Endothelial cell of umbilical vein (primary cell): ENCODE results near the gene SMIM44. TPM values are rescaled to one million over a fixed set of nuclear protein-coding genes. Genes with fewer than 3 reads are reported as not detected.

Experiments used
- BruUV-seq: library from RNA; stranded (reverse); fragments of 400-500 nt; replicated peaks from 2 replicates; lab custom pipeline; 2021; lab: Mats Ljungman, UMichigan
- CTCF ChIA-PET: fragments of 300-600, 350-600 bp; sonication (Branson Sonifier 250); formaldehyde crosslinking; loops from one replicate; lab custom pipeline; 2021; ENCODE audit warnings: antibody characterized with exemption, inconsistent platforms; lab: Charles Lee
- POLR2A ChIA-PET: fragments of 300-600, 350-600 bp; sonication (Branson Sonifier 250); formaldehyde crosslinking; loops from one replicate; lab custom pipeline; 2021; ENCODE audit warnings: antibody characterized with exemption, inconsistent platforms; lab: Charles Lee
- DNase-seq: peaks from one replicate; pipeline ENCODE4 v3.0.0-alpha.2; 2011; ENCODE audit warnings: low read depth, low spot score
- FAIRE-seq: peaks from 2 replicates; lab custom pipeline; 2011; peaks lifted over from hg19 to GRCh38; lab: Jason Lieb, UNC
- H2AFZ ChIP-seq: 2 replicates; pipeline ENCODE4 v1.6.0; 2012; ENCODE audit warnings: low read depth, low read length, control low read depth, inconsistent platforms
- H3K27ac ChIP-seq: 2 replicates; pipeline ENCODE4 v1.5.1; 2011; ENCODE audit warnings: low read depth, mild to moderate bottlenecking, control low read depth, low read length, moderate library complexity; ENCODE audit not compliant: insufficient read depth
- H3K27me3 ChIP-seq, 2 experiments: 2 replicates each; pipeline versions ENCODE4 v1.6.0 to v1.6.1; 2011; ENCODE audit warnings: low read length in 2 of 2, mixed read lengths in 1 of 2; ENCODE audit not compliant: control insufficient read depth in 2 of 2, insufficient read depth in 2 of 2
- H3K36me3 ChIP-seq, 2 experiments: 2 replicates in 1 of 2; 3 replicates in 1 of 2; pipeline ENCODE4 v1.5.1; 2011; ENCODE audit warnings: low read length in 2 of 2, mild to moderate bottlenecking in 1 of 2, moderate library complexity in 1 of 2; ENCODE audit not compliant: control insufficient read depth in 2 of 2, insufficient read depth in 2 of 2; ENCODE audit errors: extremely low read depth in 1 of 2
- H3K4me1 ChIP-seq: 3 replicates; pipeline ENCODE4 v1.5.1; 2011; ENCODE audit warnings: mild to moderate bottlenecking, low read length; ENCODE audit not compliant: control insufficient read depth, insufficient read depth; ENCODE audit errors: extremely low read depth
- H3K4me2 ChIP-seq: 2 replicates; pipeline ENCODE4 v1.6.1; 2011; ENCODE audit warnings: low read length, control low read depth, mixed read lengths; ENCODE audit not compliant: insufficient read depth
- H3K4me3 ChIP-seq, 3 experiments: fragments of 200-600 bp in 1 of 3; sonication (generic), shearing (Covaris generic) in 1 of 3; replicated peaks in 1 of 3; 2 replicates each; pipeline ENCODE4 v1.5.1; 2011 to 2016; ENCODE audit warnings: control low read depth in 3 of 3, low read length in 3 of 3, mild to moderate bottlenecking in 2 of 3, inconsistent platforms in 1 of 3, low read depth in 1 of 3, moderate library complexity in 1 of 3; ENCODE audit not compliant: insufficient read depth in 1 of 3
- H3K79me2 ChIP-seq: 2 replicates; pipeline ENCODE4 v1.6.0; 2012; ENCODE audit warnings: low read length, inconsistent platforms; ENCODE audit not compliant: control insufficient read depth, insufficient read depth
- H3K9ac ChIP-seq: replicated peaks from 2 replicates; pipeline ENCODE3; 2011; ENCODE audit warnings: low read length, control low read depth; ENCODE audit not compliant: insufficient read depth; ENCODE audit errors: extremely low read depth
- H3K9me1 ChIP-seq: replicated peaks from 3 replicates; pipeline ENCODE4 v1.6.0; 2011; ENCODE audit warnings: mild to moderate bottlenecking, low read length; ENCODE audit not compliant: control insufficient read depth, insufficient read depth; ENCODE audit errors: extremely low read depth
- H3K9me3 ChIP-seq: replicated peaks from 2 replicates; pipeline ENCODE4 v1.5.1; 2012; ENCODE audit warnings: low read length, inconsistent platforms; ENCODE audit not compliant: control insufficient read depth, insufficient read depth
- H4K20me1 ChIP-seq: replicated peaks from 2 replicates; pipeline ENCODE3; 2011; ENCODE audit warnings: mild to moderate bottlenecking, low read length; ENCODE audit not compliant: control insufficient read depth, insufficient read depth; ENCODE audit errors: extremely low read depth
- EZH2 ChIP-seq: IDR thresholded peaks from 2 replicates; pipeline ENCODE4 v1.6.1; 2012; ENCODE audit warnings: borderline replicate concordance, low read depth, mild to moderate bottlenecking, moderate library complexity, low read length, inconsistent platforms; ENCODE audit not compliant: severe bottlenecking
- FOS ChIP-seq: IDR thresholded peaks from 2 replicates; pipeline ENCODE4 v1.6.1; 2011; ENCODE audit warnings: mild to moderate bottlenecking, low read length, moderate library complexity, borderline replicate concordance; ENCODE audit not compliant: insufficient read depth
- POLR2AphosphoS5 ChIP-seq: IDR thresholded peaks from 2 replicates; pipeline ENCODE4 v1.6.1; 2012; ENCODE audit warnings: low read depth, mild to moderate bottlenecking, control low read depth, low read length, moderate library complexity; ENCODE audit not compliant: insufficient read depth
- dilution Hi-C: fragments of 300-500 bp; cut with MboI; formaldehyde crosslinking; loops from one replicate; pipeline ENCODE4 v1.15.0; 2019; ENCODE audit warnings: low sequenced_read_pairs; ENCODE audit not compliant: extremely low pct_ligation_motif_present
- intact Hi-C: fragments of 100-400 bp; cut with micrococcal nuclease; formaldehyde crosslinking; loops from one replicate; pipeline ENCODE4 v1.10.0; 2022
- polyA plus RNA-seq, 4 experiments: library from polyadenylated mRNA; depleted of rRNA in 3 of 4; stranded (reverse) in 3 of 4; unstranded in 1 of 4; fragments of >200 nt; gene quantifications; 2 replicates each; pipeline versions ENCODE4 v1.2.1 to v1.2.3, GENCODE V29; 2011 to 2012; ENCODE audit warnings: missing spikeins in 1 of 4
- total RNA-seq: library from RNA; stranded (reverse); gene quantifications from 2 replicates; pipeline ENCODE4 v1.2.3, GENCODE V29; 2021
- TF ChIP-seq, protein P1 (sequence below): IDR thresholded peaks from 2 replicates; pipeline ENCODE4 v1.6.1; 2011; ENCODE audit not compliant: insufficient read depth, insufficient read length
- TF ChIP-seq, protein P2 (sequence below), 2 donors: IDR thresholded peaks; 1 replicate in 1 of 2; 2 replicates in 1 of 2; pipeline ENCODE4 v1.5.1; 2011; ENCODE audit warnings: low read length in 2 of 2, mild to moderate bottlenecking in 2 of 2, moderate library complexity in 2 of 2, control low read depth in 1 of 2, inconsistent platforms in 1 of 2, low read depth in 1 of 2; ENCODE audit not compliant: insufficient read depth in 1 of 2; ENCODE audit errors: extremely low read depth in 1 of 2

The SMIM44 gene
- total and polyA plus RNA-seq, 2 donors (not counting 3 experiments of a cell fraction or from before 2014, with no cell fraction given), result not detected

DNA sequence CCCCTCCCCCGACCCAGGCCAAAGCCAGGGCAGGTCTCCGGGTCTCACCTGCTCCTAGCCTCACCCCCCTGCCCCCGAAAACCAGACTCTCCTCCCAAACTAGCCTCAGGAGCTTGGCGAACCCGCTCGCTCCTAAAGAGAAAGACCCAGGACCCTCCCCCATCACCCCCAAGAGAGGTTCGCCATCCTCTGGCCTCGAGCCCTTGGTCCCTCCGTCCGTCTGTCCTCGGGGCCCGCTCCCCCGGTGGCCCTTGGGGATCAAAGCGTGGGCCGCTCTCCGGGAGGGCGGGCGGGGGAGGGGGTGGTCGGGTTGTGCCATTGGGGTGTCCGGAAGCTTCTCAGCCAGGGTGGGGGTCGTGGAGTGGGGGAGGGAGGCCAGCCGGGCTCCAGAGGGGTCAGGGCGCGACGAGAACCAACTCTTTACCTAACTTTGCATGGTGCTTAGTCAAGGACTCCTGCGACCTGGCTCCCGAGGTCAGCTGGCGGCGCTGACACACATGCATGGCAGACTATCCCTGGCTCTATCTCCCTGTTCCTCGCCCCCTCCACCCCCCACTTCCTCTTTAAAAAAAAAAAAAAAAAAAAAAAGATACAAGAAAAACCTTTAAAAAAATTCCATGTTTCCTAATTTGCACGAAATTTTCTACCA lies 18.5 kb downstream of the SMIM44 start:
- intact Hi-C loops (no loop called here), dilution Hi-C loops (no loop called here)
- H3K79me2 ChIP-seq, result no peaks in the 10 kb centered on the region
- no peak for TF ChIP-seq POLR2AphosphoS5
- TF ChIP-seq FOS, result no peak
- TF ChIP-seq, protein P1, sequence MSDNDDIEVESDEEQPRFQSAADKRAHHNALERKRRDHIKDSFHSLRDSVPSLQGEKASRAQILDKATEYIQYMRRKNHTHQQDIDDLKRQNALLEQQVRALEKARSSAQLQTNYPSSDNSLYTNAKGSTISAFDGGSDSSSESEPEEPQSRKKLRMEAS, result no peak
- TF ChIP-seq EZH2, result no peak
- TF ChIP-seq, protein P2, sequence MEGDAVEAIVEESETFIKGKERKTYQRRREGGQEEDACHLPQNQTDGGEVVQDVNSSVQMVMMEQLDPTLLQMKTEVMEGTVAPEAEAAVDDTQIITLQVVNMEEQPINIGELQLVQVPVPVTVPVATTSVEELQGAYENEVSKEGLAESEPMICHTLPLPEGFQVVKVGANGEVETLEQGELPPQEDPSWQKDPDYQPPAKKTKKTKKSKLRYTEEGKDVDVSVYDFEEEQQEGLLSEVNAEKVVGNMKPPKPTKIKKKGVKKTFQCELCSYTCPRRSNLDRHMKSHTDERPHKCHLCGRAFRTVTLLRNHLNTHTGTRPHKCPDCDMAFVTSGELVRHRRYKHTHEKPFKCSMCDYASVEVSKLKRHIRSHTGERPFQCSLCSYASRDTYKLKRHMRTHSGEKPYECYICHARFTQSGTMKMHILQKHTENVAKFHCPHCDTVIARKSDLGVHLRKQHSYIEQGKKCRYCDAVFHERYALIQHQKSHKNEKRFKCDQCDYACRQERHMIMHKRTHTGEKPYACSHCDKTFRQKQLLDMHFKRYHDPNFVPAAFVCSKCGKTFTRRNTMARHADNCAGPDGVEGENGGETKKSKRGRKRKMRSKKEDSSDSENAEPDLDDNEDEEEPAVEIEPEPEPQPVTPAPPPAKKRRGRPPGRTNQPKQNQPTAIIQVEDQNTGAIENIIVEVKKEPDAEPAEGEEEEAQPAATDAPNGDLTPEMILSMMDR (IDR thresholded peaks at IDR 0.05; ENCODE audit: extremely low read depth in 1 of 2, insufficient read depth in 1 of 2, low read depth in 1 of 2, low read length in 2 of 2), result no peak
- H3K4me2 ChIP-seq, result no peak overlapping the region
- DNase-seq (no peak), FAIRE-seq (no peak)
- POLR2A ChIA-PET, result interaction anchor here (0.7 kb wide), 1 partner anchor 69 kb away, joined by 4 read pairs; no protein-coding TSS in a partner anchor
- H3K4me3 ChIP-seq, result no peak overlapping the region
- no peaks in the 10 kb centered on the region for H3K9me1 ChIP-seq
- H3K9ac ChIP-seq, result no peak overlapping the region
- no TSS peak for BruUV-seq
- H3K27me3 ChIP-seq, result no peaks in the 10 kb centered on the region
- CTCF ChIA-PET, result interaction anchor here (0.6 to 1.1 kb wide), 2 partner anchors 8 to 35 kb away, joined by 3 to 4 read pairs; no protein-coding TSS in a partner anchor
- no peak overlapping the region for H2AFZ ChIP-seq
- peaks cover 0 to 8% of the 10 kb centered on the region in 2 experiments for H3K36me3 ChIP-seq
- no peak overlapping the region for H3K27ac ChIP-seq
- no peaks in the 10 kb centered on the region for H4K20me1 ChIP-seq
- no peaks in the 10 kb centered on the region for H3K9me3 ChIP-seq
- peaks cover 6% of the 10 kb centered on the region for H3K4me1 ChIP-seq
